NT2/D1 (cell line): Measurements from ENCODE around the gene DYSF.

Source experiments
- SUZ12 ChIP-seq: IDR thresholded peaks from 2 replicates; pipeline ENCODE4 v1.6.1; 2011; ENCODE audit not compliant: insufficient read length, insufficient read depth; ENCODE audit errors: extremely low read depth
- ZNF274 ChIP-seq: IDR thresholded peaks from 2 replicates; pipeline ENCODE4 v1.6.1; 2011; ENCODE audit warnings: mild to moderate bottlenecking, low read depth, low read length

DNA sequence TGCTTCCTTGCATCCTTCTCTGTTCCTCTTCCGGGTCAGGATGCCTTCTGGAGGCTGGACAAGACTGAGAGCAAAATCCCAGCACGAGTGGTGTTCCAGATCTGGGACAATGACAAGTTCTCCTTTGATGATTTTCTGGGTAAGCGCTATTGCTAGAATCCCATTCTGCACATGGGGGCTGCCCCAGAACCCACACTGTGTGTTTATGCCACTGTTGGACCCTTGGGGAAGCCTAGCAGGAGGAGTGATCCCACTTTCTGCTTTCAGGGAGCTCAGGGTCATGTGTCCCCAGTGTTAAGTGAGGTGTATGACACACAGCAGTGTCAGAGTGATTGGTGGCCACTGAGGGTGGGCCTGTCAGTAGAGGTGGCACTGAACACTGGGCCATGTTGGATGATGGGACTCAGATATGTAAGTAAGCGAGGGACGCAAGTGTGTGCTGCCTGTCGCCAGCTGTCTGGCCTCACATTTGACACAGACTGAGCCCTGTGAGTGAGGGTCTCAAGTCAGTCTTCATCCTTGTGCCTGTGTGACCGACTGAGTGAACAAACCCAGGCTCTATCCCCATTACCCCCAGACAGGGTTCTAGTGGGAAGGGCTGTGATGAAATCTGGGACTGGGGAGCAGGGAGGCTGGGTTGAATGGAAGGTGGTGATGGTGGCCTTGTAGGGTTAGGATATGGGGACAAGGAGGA lies 220.9 kb downstream of the DYSF start:
- no peak for TF ChIP-seq SUZ12
- TF ChIP-seq ZNF274 = no peak
